ENCODE results near the gene RGL2.
"Not testable (repeated sequence)": the region's sequence is repeated elsewhere in the genome, so short reads cannot be mapped to it uniquely, and the experiment has no call there.

The RGL2 gene

DNA sequence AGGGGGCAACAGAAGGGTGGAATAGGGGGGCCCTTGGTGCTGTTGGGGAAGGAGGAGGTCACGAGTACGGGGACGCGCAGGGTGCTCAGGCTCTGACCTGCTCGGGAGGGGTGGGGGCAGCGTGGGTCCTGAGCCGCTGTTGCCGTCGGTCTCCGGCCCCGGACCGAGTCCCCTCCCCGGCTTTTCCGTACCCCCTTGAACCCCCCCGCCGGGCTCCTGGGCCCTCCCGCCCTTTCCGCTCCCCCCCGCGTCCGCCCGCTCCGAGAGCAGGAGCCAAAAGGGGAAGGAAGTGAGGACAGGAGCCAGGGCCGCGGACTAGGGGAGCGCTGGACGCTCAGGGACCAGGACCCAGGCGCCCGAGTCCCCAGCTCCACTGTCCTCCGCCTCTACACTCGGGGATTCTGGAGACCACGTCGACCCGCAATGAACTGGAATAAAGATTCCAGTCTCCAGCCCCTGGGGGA is at the start of gene RGL2:
TSS of gene RGL2 (minus strand) at position 170 of the 464 bp plus-strand sequence. CDS start 332 bp downstream, outside the sequence.
- no peak for DNase-seq (ENCODE audit: low read depth)

DNA sequence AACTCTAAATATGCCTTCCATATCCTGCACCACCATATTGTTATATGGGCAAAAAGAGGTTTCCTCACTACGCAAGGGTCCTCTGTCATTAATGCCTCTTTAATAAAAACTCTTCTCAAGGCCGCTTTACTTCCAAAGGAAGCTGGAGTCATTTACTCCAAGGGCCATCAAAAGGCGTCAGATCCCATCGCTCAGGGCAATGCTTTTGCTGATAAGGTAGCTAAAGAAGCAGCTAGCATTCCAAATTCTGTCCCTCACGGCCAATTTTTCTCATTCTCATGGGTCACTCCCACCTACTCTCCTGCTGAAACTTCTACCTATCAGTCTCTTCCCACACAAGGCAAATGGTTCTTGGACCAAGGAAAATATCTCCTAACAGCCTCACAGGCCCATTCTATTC is 49.1 kb upstream of the RGL2 start:
- no peak for DNase-seq (ENCODE audit: low read depth)

- DNase-seq (ENCODE audit: low read depth) = not testable (repeated sequence)
Measured at GRCh38 chr6:33346972-33347371, 48.2 kb upstream of the RGL2 start.

DNA sequence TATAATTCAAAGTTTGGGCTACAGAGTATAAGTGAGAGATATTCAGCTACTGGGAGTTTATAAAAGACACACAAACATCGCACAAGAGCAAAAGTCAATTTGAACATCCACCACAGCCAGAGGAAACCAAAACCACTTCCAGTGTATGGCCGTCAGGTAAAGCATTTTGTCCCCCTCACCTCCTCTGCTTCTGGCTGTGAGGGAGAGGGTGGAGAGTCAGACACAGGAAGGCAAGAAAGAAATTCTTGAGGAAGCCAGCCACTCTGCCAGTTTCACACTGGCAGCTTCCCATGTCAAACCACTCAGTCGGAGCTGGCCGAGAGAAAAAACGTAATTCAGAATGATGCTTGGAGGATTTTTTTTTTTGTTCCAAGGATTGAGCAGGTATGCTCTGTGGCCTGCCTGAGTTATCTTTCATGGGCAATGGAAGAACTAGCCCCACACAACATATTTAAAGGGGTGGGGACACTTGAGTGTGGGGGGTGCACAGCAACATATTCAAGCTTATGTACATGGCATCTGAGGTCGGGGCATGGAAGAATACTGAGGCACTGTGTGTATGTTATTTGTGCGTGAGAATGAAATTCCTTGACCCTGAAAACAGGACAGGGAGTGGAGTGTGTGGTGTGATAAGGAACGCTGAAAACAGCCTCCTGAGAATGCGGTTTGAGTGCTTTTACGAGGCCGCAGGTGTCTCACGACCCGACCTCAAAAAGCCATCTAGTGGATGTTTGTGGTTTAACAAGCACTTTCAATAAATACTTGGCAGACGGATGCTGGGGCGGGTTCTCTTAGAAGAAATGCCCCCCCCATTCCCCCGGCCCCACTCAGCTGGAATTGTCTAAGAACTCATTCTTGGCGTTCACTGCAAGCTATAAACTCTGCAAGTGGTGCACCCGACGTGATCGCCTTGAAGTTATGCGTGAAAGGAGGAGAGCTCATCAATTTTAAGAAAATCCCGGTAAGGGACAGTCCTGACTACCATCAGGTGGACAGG is 46.3 kb upstream of the RGL2 start:
- peak; percentile 50 for DNase-seq (ENCODE audit: low read depth)

GRCh38 chr6:33343953-33344611 is 45.3 kb upstream of the RGL2 start:
- DNase-seq (ENCODE audit: low read depth) = peak; percentile 41

- DNase-seq (ENCODE audit: low read depth) = not testable (repeated sequence)
Measured at GRCh38 chr6:33343606-33343952, 44.8 kb upstream of the RGL2 start.

- no peak for DNase-seq (ENCODE audit: low read depth)
Measured at GRCh38 chr6:33339193-33339592, 40.5 kb upstream of the RGL2 start.

DNA sequence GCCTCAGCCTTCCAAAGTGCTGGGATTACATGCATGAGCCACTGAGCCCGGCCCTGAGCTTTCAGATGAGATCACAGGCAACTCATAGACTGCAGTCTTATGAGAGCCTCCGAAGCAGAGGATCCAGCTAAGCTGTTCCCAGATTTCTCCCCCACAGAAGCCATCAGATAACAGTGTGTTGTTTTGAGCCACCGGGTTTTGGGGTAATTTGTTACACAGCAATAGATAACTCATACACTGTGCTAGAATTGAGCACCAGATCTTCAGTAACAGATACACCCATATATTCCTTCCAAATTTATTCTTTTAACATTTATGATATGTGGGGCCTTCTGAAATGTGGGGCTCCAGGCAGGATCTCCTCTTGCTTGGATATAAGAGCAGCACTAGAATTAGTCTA is 37.8 kb upstream of the RGL2 start:
- DNase-seq (ENCODE audit: low read depth) = no peak

DNA sequence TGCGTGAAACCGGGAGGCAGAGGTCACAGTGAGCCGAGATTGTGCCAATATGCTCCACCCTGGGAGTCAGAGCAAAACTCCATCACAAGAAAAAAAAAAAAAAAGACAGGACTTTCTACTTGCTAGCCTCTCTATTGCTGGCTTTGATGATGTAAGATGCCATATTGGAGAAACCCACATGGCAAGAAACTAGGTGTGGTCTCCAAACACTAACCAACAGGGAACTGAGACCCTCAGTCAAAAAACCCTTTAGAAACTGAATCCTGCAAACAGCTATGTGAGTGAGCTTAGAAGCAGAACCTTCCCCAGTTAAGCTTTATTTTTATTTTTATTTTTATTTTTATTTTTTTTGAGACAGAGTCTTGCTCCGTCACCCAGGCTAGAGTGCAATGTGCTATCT is 37.2 kb upstream of the RGL2 start:
- no peak for DNase-seq (ENCODE audit: low read depth)

DNA sequence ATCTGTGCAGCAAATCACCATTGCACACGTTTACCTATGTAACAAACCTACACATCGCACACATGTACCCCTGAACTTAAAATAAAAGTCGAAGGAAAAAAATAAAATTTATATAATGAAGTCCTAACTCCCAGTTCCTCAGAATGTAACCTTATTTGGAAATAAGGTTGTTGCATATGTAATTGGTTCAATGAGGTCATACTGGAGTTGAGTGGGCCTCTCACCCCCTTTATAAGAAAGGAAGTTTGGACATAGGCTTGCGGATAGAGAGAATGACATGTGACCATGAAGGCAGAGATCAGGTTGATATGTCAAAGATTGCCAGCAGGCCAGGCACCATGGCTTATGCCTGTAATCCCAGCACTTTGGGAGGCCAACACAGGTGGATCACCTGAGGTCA is 34.9 kb upstream of the RGL2 start:
- DNase-seq (ENCODE audit: low read depth) = no peak

GRCh38 chr6:33330736-33331135 is 32.0 kb upstream of the RGL2 start:
- DNase-seq (ENCODE audit: low read depth) = no peak

DNA sequence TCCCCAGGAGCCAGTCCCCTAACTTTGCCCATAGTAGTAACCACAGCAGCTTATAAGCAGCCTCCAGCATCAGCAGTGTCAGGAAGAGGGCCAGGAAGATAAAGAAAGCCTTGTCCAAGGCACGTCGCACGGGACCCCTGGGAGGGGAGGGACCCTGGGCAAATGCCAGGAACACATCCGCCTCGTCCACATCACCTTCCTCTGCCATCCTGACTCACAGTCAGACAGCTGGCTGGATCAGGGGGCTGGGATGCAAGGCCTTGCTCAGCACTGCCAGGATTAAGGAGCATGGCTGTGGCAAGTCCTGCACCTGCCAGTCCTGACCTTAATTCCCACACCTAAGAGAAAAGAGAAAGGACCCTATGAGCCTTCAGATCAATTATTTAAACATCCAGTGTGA is 30.3 kb upstream of the RGL2 start:
- DNase-seq (ENCODE audit: low read depth) = no peak

DNA sequence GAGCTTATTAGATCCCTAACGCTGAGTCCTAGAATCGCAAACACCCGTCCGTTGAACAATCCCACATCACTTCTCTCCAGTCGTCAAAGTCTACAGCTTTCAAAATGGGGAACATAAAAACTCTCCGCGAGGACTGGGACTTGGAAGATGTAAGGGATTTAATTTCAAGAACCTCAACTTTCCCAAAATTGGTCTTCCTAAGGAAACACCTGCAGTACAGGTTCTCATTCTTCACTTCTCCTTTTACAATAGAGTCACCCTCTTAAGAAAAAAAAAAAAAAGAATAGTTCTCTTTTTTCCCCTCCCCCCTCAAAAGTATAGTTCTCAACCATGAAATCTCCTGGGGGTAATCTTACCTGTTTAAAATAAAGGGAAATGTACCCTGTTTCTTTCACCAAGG is 25.4 kb upstream of the RGL2 start:
- no peak for DNase-seq (ENCODE audit: low read depth)

GRCh38 chr6:33323623-33323948 is 24.8 kb upstream of the RGL2 start:
- no peak for DNase-seq (ENCODE audit: low read depth)

GRCh38 chr6:33321227-33321626 is 22.5 kb upstream of the RGL2 start:
- no peak for DNase-seq (ENCODE audit: low read depth)

DNA sequence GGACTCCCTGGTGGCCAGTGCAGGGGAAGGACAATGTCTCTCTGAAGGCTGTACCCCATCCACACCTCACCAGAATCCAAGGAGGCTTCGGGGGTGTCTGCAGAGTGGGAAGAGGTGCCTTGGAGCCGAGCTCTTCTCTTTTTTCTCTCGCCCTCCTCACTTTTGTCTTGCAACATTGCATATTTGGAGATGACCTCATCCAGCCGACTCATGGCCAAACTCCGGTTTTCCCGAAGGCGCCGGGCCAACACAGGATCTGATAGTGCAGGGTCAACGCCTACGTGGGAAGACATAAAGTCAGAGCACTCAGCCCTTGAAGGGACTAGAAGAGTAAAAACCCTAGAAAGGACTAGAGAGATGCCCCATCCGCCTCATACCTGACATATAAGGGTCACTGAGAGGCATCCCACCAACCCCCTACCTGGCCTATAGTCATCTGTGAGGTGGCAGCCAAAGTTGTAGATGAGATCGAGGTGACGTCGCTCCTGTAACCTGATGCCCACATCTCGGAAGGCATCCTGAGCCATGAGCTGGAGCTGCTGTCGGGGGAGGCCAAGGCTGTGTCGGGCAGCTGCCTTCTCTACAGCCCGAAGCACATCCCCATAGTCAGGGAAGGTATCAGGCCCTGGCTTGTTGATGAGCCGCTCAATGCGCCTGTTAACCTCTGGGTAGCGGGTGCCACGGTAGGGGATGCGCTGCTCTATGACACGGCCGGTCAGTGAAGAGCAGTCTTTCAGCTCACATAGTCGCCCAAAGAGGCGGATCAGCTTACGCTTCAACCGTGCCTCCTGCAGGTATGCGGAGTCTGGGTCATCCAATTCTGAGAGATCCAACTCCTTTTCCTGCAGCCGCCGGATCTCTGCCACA is 21.8 kb upstream of the RGL2 start:
- no peak for DNase-seq (ENCODE audit: low read depth)

- no peak for DNase-seq (ENCODE audit: low read depth)
Measured at GRCh38 chr6:33319939-33320314, 21.2 kb upstream of the RGL2 start.

GRCh38 chr6:33318426-33319073 is 19.8 kb upstream of the RGL2 start:
- DNase-seq (ENCODE audit: low read depth) = no peak

DNA sequence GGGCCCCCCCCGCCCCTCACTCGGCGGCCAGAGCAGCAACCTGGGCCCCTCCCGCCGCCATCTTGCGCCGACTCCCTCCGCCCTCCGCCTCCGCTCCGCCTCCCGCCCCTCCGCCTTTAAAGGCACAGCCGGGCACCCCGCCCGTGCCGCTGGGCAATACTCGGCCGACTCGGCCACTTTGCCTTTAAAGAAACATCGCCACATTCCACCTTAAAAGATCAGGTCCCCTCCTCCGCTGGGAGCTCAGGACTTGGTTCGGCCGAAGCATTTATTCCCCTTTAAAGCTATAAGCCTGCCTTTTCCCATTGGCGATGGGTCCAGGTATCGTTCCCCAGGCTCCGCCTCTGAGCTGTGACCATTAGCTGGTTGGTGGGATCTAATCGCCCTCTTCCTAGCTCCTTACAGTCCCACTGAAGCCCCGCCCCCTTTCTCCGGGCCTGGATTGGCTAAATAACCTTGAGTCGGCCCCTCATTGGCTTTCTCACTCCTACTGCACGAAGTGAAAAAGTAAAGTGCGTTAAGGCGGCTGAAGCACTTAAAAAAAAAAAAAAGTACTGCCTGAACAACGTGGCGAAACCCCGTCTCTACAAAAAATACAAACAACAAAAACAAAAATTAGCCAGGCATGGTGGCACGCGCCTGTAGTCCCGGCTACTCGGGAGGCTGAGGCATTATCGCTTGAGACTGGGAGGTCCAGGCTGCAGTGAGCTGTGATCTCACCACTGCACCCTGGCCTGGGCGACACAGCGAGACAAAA is 19.1 kb upstream of the RGL2 start, which contains the start of gene ZBTB22:
TSS of gene ZBTB22 (minus strand) at position 76 of the 757 bp plus-strand sequence. CDS start 828 bp downstream, outside the sequence.
- peak; percentile 90 for DNase-seq (ENCODE audit: low read depth)

GRCh38 chr6:33317419-33317668 is 18.6 kb upstream of the RGL2 start:
- DNase-seq (ENCODE audit: low read depth) = peak; percentile 45
